NCI-H446 treated with DMSO at 0.1 percent for 48 hours (cell line): ENCODE data around the gene SLC39A3.

Source experiments
- DNase-seq: peaks from one replicate; lab custom pipeline; 2025; lab: John Stamatoyannopoulos, UW

The SLC39A3 gene, protein sequence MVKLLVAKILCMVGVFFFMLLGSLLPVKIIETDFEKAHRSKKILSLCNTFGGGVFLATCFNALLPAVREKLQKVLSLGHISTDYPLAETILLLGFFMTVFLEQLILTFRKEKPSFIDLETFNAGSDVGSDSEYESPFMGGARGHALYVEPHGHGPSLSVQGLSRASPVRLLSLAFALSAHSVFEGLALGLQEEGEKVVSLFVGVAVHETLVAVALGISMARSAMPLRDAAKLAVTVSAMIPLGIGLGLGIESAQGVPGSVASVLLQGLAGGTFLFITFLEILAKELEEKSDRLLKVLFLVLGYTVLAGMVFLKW

DNA sequence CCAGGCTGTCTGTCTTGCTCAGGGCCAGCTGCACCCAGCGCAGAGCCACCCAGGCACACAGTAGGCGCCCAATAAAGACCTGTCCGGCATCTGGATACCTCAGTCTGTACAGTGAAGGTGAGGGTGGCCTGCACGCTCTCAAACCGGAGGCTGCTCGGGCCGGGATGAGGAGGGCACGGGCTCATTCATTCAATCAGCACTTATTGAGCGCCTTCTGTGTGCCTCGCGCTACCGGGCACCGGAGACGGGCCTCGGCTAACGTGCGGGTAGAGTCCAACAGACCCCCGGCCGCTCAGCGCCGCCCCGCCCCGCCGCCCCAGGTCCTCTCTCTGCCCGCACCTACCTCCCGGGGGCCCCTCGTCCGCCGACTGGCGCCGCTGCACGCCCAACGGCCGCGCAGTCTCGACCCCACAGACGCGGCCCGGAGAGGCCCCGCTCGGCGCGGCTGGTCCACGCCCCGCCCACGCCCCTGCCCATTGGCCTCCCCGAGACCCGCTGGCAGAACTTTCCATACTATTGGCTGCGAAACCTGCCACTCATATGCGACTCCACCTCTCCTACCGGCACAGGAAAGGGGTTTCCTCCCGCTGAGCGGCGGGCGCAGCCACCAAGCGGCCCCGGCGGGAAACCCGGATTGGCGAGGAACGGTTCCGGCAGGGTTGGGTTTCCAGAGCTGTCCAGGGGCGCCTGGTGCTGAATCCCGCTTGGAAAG, at the start of gene SLC39A3:
Gene SLC39A3, minus strand, starts transcription at position 416 of the 712 bp plus-strand sequence. CDS start 2,760 bp downstream, outside the sequence.
- peak; percentile 94 for DNase-seq

DNA sequence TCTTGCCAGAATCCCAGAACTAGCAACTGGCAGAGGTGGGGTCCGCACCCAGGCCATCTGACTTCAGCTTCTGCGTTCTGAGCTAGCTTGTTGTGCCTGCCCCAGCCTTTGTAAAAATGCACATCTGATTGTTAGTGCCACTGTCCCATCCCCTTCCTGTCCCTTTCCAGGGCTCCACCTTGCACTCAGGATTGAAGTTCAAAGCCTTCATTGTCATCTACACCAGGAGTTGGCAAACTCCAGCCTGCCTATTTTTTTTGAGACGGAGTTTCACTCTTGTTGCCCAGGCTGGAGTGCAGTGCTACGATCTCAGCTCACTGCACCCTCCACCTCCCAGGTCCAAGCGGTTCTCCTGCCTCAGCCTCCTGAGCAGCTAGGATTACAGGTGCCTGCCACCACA, 48.4 kb upstream of the SLC39A3 start:
- DNase-seq, result no peak

DNA sequence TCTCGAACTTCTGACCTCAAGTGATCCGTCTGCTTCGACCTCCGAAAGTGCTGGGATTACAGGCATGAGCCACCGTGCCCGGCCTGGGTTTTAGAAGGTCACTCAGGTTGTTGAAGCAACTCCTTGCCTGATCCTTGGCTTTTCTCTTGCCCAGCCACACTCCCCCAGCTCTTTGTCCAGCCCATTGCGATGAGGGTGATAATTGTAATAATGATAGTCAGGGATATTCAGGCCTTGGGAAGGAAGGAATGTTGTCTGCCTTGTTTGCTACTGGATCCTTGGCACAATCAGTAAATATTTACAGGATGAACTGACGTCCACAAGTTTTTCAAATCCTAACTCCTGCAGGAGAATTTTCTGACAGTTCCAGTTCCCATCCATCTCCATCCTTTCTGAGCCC, 47.3 kb upstream of the SLC39A3 start:
- DNase-seq, result no peak

DNA sequence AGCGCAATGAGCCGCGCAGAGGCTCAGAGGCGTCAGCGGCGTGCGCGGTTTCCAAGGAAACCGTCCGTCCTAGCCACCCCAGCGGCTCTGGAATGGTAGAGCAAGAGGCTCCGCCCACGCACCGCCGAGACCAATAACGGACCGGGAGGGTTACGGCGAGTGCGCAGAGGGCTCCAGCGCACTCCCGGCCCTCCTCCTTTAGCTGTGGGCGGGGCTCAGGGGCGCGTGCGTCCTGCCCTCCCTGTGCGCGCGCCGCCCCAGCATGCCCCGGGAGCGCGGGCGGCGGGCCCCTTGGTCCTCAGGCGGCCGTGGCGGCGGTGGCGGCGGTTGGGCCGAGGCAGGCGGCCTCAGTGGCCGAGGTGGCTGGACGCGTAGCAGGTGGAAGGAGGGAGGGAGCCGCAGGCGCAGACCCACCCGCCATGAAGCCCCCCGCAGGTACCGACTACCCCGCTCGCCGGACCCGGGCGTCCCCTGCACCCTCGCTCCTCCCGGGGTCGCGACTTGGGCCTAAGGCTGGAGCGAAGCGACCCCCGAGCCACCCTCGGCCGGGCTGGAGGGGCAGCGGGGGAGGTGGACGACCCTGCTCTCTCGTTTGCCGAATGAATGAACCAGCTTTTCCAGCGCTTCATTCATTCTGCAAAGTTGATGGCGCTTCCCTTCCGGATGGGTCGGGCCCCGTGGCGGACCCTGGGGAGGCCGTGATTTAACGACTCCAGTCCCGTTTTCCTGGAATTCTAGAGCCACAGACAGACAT, 45.6 kb upstream of the SLC39A3 start, which contains the start of gene THOP1:
Gene THOP1, plus strand, starts transcription at position 260 of the 754 bp plus-strand sequence. Its CDS starts 160 bp downstream, at position 420.
- DNase-seq, result peak; percentile 97

DNA sequence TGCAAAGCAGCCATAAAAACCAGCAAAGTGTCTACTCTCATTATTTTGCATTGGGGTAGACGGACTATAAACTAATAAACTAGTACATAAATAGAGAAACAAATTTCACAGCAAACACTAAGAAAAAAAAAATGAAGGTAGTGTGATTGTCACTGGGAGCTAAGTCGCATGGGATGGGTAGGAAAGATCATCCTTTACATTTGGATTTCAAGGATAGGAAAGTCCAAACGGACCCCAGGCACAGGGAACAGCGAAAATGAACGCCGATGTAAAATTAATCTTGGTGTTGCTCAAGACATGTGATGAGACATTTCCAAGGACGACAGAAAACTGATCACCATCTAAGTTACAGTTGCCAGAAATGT, 43.9 kb upstream of the SLC39A3 start:
- no peak for DNase-seq

DNA sequence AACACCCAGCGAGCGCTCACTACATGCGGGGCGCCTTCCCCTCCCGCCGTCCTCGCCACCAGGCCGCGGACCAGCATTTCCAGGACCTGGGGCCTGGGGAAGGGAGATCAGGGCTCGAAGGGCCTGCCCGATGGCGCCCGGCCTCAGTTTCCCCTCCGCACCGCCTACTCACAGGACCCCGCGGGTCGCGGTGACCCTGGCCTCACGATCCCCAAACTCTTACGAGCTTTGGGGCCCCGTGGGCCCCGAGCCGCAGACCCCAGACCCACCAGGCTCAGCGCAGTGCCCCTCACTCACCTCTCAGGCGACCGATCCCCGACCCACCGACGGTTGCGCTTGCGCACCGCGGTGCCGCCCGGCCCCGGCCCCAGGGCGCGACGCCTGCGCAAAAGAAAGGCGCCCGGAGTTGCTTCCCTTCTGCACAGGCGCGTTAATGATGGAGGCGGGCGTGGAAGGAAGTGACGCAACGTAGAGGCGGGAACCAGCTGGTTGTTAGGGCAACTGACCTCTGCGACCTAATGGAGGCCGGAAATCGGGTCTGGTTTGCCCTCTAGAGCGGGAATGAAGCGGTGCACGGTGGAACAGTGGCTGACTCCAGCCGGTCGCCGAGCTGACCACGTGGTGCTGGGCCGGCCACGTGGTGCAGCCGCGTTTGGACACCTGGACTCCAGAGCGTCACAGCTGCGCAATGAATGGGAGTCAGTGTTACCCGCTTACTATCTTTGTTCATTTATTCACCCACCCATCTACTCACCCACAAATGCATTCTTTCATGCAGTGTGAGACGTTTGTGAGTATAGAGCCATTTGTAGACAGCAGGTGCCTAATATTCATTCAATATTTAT, 43.3 kb upstream of the SLC39A3 start, which contains the start of gene SGTA:
Gene SGTA, minus strand, starts transcription at position 338 of the 845 bp plus-strand sequence. CDS start 14,205 bp downstream, outside the sequence.
- DNase-seq, result peak; percentile 98

DNA sequence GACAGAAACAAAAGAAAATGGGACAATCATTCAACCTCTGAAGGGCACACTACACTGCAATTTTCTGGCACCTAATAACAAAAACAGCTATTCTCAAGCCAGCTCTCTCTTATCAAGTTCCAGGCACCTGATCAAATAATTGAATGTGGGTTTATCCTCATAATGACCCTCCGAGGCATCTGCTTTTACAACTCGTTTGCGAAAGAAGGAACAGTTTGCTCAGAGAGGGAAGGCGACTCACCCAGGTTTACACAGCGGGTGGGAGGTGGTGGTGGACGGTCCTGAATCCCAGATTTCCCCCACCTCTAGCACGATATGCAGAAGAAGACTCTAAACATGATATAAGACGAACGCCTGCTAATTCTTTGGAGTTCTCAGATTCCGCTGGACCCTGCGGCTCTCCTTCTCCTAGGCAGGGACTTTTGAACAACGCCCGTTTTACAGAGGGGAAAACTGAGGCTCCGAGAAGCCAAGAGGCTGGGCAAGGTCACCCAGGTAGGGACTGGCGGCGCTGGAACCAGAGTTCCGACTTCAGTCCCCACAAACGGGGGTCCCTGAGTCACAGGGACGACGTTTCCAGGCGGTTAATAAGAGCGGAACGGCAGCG, 42.6 kb upstream of the SLC39A3 start:
- DNase-seq, result no peak

DNA sequence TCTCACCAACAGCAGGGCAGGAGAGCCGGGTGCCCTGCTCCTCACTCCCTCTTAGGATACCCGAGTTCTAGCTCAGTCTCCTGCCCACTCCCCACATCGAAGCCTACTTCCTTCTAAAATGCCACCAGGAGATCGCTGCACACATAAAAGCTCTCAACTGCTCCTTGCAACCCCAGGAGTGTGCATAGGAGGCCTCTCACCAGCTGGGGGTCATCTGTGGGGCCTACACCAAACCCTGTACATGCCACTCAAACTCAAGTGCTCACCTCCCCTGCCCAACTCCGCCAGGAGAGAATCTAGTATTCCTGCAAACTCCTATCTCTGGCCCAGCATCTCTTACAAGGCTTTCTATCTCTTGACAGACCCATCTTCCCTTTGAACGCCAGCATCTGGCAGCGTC, 40.5 kb upstream of the SLC39A3 start:
- no peak for DNase-seq

DNA sequence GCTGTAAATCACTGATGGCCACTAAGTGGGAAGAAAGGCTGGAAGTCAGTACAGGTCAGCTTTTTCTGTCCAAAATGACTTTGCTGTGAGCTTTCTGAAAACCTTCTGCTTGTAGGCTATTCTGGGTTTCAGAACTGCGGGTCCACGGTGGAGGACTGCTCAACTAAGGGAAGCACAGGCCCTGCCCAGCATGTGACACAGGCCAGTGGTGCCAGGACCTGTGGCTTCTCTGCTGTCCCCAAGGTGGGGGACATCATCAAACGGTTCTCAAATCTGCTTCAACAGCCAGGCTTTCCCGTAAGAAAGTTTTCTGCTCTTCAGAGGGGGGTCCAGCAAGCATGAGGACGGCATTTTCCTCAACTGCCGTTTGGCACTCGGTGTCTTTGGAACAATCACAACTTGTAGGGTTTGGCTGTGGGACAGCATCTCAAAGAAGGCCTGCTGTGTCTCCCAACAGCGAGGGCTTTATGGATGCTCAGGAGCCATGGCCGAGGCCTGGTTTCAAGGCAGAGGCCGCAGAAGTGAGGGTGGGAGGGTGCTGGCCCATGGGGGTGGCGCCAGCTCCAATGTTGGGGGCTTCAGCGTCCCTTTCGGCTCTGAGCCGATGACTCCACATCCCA, 39.4 kb upstream of the SLC39A3 start:
- DNase-seq, result no peak

DNA sequence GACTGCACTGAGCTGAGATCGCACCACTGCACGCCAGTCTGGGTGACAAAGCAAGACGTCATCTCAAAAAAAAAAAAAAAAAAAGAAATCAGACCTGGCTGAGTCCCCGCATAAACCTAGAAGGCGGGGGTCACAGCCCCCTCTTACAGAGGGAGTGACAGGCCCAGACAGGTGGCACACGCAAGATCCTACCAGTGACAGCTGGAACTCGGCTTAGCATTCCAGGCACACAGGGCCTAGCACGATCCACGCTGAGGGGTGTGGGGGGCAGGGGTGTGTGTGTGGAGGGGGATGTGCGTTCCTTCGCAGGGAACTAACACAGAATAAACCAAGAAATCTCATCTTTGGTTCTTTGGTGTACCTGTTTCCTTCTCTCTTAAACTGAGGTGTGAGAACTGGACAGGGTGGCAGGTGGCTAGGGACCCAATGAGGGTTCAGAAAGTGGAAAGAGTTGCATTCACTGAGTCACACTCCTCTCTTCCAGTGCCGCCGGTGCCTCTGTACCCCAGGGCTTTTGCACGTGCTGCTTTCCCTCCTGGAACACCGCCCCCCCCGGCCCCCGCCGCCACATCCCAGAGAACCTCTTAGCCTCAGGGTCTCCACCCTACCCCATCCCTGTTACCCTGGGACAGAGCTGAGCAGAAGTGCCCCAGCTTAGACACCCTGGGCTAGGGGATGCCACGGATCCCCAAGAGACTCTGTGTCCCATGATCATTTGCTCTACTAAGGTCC, 38.3 kb upstream of the SLC39A3 start:
- DNase-seq, result no peak

DNA sequence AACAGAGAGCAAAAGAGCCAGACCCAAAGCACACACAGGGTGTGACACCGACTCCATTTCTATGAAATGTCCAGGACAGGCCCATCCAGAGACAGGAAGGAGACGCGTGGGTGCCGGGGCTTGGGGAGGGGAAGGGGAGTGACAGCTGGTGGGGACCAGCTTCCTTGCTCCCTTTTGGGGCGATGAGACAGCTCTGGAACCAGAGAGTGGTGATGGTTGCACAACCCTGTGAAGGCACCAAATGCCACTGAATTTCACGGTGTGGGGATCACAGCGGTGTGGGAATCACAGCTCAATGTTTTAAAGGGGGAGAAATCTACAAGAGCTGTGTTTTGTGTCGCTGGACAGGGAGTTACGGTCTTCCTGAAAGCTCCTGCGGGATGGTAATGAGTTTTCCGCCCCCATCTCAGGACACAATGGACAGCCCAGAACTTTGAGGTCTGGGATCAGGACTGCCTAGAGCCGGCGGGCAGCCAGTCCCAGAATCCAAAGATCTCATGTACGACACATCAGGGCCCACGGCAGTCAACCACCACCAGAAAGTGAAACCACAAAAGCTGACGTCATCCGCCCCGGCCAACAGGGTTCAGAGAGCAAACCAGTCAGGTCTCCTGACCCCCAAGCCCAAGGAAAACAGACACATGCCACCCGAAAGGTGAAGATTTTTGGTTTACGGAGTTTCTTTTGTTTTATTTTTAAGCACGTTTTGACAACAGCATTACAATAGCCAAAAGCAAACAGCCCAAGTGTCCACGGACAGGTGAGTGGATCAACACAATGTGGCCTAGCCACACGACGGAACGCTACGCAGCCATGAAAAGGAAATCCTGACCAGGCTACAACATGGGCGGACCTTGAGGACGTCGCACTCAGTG, 36.0 kb upstream of the SLC39A3 start:
- DNase-seq, result no peak

DNA sequence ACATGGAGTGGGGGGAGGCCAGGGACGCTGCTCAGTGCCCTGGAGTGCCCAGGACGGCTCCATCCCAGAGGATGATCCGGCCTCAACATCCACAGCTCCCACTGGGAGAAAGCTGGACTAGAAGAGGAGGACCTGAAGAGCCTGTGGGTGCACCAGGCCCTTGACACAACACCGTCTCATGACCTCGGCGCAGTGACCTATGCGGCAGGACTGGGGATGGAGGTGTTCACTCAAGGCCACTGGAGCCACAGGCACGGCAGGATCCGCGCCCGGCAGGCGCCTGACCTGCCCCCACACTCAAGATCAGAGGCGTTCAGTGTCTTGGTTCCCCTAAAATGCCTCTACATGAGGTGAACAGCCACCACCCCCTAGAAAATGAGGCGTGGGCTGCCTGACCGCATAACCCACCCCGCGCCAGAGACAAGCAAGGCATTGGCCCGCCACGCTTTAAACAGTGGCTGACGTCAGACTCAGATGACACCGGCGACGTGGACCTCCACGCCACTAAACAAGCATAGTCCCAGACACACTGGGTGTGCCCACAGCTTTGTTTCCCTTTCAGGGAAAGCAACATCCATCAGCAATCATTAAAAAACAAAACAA, 35.2 kb upstream of the SLC39A3 start:
- DNase-seq, result no peak

DNA sequence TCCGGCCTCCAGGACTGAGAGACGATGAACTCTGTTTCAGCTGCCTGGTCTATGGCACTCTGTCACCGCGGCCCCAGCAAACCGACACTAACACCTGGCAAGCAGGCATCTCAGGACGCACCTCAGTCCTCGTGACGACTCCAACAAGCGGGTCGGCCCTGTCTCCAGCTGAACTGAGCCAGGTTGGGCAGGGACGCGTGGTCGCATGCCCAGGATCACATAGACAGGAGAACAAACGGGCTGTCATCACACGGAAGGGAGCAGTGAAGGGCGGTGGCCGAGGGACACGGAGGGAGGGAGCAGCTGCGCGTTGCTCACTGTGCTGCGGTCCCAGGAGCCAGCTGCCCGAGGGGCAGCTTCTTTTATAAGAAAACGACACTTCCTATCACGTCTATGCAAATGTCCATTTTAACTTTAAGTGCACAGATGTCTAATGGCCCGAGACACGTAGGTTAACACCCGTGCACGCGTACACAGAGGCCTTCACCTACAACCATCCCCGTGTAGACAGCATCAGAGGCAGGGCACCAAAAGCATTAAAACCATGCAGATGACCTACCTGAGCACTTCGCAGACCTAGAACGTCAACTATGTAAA, 34.4 kb upstream of the SLC39A3 start:
- DNase-seq, result no peak

DNA sequence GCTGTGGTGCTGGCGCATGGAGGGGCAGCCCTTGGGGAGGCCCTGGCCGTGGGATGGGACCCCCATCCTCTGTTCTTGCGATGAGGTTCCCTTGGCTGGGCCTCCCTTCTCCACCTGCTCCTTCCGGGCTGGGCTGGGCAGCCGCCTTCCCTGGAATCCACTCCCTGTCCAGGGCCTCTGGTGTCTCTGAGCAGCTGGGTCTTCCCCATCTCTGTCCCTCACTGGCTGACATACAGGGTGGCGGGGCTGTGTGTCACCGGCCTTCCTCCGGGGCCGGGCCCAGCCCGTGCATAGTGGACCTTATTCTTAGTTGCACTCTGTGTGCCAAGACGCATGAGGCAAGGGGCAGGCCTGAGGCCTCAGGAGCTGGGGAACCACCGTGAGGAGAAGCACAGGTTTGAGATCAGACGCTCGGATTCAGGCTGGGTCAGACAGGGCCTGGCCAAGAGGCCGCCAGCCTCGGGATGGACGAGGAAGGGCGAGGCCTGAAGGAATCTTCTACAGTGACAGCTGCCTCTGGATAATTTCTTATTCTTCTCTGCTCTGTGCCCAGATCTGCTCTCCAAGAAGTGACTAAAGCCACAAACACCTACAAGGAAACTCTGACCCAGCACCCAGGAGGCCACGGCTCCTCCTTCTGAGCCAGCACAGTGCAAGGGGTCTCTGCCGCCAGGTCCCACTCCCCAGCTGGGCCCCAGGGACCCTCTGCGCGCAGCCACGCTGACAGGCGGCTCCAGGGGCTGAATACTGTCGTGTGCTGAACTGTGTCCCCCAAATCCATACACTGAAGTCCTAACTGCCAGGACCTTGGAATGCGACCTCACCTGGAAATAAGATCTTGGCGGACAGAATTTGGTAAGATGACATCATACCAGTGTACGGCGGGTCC, 32.2 kb upstream of the SLC39A3 start:
- DNase-seq, result no peak

DNA sequence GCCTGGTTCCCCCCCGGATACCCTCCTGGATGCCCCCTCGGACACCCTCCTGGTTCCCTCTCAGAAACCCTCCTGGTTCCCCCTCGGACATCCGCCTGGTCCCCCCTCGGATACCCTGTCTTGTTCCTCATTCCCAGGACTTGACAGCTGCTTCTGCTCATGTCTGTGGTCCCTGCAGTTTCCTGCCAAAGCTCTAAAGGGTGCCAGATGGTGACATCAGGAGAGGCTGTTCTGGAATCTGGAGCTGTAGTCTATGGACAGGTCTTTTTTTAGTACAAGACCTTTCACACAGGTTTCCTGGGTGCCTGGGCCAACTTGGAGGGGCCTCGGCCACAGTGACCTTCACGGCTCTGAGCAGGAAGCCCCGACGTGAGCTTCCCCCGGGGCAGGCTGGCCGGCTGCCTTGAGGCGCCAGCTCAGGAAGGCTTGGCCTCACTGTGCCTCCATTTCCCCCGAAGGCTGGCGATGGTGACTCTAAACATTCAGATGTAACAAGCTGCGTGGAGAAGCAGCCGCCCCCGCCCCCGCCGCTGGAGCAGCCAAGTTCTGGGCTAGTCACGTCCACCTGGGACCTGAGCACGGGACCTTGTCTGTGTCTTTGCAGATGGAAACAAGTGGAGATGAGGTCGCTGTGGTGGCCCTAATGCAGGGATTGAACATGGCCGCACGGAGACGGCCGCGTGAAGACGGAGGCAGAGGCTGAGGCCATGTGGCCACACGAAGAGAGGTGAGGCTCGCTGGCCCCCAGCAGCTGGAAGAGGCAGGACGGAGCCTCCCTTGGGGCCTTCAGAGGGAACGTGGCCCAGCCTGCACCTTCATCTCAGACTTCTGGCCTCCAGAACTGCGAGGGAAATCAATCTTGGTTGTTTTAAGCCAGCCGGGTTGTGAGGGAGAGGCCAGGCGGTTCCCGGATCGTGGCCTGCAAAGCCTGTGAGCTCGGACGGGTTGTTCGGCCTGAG, 30.5 kb upstream of the SLC39A3 start:
- DNase-seq, result no peak

DNA sequence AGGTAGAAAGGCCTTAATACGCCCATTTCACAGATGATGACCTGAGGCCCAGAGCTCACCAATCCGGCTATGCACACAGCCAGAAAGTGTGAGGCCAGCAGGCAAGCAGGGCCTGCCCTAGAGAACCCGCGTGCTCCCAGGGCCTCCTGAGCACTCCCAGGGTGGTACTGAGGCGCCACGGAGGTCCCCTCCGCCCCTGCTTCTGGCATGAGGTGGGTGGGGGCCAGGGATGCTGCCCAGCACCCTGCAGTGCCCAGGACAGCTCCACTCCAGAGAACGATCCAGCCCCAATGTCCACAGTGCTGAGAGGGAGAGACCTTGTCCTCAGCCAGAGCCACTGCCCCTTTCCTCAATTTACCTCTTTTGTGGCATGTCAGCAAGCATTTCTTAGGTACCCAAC, 29.4 kb upstream of the SLC39A3 start:
- DNase-seq, result no peak
